ENCODE data around the gene PAK3.

DNA sequence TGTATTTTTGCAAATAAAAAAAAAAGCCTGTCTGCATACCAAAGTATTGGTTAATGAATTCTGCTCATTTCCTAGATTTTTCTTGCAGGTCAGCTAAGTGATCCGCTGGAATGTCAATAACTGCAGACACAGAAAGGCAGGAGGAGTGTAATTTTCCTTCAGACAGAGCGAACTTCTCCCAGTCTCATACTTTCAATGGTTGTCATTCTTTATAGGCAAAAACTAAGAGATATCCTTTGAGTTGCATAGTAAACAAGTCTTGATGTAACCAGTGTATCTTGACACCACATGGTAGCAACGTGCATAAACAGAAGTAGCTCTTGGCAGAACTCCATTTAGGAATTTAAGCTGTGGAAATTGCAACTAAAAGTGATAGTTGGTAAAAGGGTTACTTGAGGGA is 166.1 kb downstream of the PAK3 start:
- TF ChIP-seq, protein P1, sequence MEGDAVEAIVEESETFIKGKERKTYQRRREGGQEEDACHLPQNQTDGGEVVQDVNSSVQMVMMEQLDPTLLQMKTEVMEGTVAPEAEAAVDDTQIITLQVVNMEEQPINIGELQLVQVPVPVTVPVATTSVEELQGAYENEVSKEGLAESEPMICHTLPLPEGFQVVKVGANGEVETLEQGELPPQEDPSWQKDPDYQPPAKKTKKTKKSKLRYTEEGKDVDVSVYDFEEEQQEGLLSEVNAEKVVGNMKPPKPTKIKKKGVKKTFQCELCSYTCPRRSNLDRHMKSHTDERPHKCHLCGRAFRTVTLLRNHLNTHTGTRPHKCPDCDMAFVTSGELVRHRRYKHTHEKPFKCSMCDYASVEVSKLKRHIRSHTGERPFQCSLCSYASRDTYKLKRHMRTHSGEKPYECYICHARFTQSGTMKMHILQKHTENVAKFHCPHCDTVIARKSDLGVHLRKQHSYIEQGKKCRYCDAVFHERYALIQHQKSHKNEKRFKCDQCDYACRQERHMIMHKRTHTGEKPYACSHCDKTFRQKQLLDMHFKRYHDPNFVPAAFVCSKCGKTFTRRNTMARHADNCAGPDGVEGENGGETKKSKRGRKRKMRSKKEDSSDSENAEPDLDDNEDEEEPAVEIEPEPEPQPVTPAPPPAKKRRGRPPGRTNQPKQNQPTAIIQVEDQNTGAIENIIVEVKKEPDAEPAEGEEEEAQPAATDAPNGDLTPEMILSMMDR (IDR thresholded peaks at IDR 0.05), result no peak
- no peak for TF ChIP-seq POLR2A (IDR thresholded peaks at IDR 0.05)
- TF ChIP-seq EP300 (IDR thresholded peaks at IDR 0.05), result no peak
